HFF-Myc (cell line): ENCODE results near the gene SNRNP48.

Source experiments
- DNase-seq: peaks from one replicate; pipeline ENCODE4 v3.0.0-alpha.2; 2011; ENCODE audit warnings: low read depth; ENCODE audit errors: extremely low read depth
- H3K4me3 ChIP-seq: replicated peaks from 2 replicates; pipeline ENCODE4 v1.5.1; 2011; ENCODE audit warnings: low read depth, mild to moderate bottlenecking, control low read depth, low read length
- TF ChIP-seq, protein P1 (sequence below): IDR thresholded peaks from 2 replicates; pipeline ENCODE4 v1.5.1; 2012; ENCODE audit warnings: mild to moderate bottlenecking, low read depth, low read length, control low read depth; ENCODE audit errors: missing control alignments

Gene SNRNP48

DNA sequence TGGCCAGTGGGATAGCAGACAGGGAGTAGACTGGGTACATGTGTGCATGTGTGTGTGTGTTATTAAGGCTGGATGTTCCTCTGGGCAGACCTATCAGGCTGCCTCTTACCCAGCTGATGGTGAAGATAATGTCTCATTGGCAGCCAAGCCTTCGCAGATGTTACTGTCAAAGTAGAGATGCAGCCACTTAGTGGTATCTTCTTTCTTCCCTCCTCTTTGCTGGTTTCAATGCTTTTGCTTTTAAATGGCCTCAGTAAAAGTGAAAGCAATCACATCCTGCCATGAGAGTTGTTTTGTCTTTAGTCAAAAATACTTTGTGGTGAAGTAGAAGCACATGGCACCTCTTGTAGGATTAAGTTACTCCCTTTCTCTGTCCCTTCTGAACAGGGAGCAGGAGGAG is 57.5 kb downstream of the SNRNP48 start:
- H3K4me3 ChIP-seq = no peak overlapping the region
- TF ChIP-seq, protein P1, sequence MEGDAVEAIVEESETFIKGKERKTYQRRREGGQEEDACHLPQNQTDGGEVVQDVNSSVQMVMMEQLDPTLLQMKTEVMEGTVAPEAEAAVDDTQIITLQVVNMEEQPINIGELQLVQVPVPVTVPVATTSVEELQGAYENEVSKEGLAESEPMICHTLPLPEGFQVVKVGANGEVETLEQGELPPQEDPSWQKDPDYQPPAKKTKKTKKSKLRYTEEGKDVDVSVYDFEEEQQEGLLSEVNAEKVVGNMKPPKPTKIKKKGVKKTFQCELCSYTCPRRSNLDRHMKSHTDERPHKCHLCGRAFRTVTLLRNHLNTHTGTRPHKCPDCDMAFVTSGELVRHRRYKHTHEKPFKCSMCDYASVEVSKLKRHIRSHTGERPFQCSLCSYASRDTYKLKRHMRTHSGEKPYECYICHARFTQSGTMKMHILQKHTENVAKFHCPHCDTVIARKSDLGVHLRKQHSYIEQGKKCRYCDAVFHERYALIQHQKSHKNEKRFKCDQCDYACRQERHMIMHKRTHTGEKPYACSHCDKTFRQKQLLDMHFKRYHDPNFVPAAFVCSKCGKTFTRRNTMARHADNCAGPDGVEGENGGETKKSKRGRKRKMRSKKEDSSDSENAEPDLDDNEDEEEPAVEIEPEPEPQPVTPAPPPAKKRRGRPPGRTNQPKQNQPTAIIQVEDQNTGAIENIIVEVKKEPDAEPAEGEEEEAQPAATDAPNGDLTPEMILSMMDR = no peak
- no peak for DNase-seq

DNA sequence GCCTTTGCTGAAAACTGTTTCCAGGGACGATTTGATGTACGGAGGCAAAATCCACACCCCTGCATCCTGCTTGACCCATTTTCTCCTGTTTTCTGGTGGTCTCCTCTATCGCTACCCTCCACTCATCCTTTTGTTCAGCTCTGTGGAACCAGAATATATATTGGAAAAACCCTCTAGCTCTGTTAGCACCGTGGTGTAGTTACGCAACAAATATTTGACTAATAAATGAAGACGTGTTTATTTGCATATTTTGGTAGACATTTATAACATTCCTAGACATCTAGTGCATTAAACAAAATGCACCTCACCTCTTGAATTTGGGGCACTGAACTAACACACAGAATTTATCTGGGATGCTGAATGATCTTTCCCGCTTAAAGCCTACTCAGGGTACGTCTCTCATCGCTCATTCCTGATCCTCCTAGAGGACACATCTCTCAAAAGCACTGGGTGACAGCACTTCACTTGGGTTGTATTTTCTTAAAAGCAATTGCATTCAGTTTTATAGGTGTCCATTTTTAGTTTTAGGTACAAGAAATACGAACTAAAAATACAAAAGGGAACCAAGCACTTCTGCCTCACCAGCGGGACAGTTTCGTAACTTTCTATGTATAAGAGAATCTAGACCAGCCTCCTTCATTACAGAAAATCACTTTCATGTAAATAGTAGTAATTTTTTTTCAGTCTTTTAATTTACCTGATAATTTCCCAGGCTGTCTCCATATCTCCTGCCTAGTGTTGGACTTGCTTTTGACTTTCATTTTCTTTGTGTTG is 59.2 kb downstream of the SNRNP48 start:
- DNase-seq = no peak
- H3K4me3 ChIP-seq = no peak overlapping the region
- TF ChIP-seq, protein P1 = no peak

DNA sequence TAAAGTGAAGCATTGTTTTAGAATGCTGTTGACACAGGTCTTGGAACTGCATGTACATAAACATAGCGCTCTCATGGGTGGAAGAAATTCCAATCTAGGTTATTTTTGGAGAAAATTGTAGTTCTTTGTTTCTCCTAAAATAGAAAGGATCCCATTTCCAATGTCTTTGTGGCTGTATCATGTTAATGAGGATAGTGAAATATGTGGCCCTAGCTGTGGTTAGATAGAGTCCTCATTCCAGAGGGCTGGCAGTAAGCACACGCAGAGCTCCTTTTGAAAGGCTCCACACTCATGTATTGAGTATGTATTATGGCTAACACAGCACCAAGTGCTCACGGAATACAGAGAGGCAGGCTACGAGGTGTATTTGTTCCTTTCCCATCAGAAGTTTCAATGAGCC is 60.9 kb downstream of the SNRNP48 start:
- TF ChIP-seq, protein P1 = no peak
- no peak for DNase-seq
- no peak overlapping the region for H3K4me3 ChIP-seq

DNA sequence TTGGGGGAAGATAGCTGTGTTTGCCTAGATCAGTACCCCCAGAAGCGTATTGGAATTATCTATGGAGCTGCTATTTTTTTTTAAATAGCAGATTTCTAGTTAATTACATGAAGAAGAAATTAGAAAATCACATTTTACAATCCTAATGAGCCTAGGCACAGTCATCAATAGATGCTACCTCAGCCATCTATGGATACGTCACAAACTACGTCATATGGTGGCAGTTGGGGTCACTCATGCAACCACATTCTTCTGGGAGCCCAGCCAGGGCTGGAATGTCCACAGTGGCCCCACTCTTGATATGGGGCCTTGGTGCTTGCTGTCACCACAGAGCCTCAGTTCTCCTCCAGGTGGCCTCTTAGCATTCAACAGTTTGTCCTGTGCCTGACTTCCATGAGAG is 63.0 kb downstream of the SNRNP48 start:
- no peak for DNase-seq
- TF ChIP-seq, protein P1 = no peak
- no peak overlapping the region for H3K4me3 ChIP-seq

DNA sequence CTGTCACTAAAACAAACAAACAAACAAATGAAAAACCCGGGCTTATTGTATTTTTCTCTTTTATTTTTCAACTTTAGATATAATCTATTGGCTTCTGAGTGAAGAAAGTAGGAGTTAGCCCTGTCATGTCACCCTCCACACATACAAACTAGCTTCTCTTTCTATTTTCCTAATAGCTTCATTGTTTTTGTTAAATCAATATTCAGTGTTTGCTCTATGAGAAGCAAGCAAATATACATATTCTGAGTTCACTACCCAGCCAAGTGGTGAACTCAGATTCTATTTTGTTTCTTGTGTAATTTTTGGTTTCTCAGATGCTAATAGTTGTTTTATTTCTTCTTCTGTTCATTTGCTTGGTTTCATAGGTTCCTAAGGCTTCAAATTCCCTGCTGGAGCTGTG is 66.4 kb downstream of the SNRNP48 start:
- H3K4me3 ChIP-seq = no peak overlapping the region
- no peak for DNase-seq
- TF ChIP-seq, protein P1 = no peak

DNA sequence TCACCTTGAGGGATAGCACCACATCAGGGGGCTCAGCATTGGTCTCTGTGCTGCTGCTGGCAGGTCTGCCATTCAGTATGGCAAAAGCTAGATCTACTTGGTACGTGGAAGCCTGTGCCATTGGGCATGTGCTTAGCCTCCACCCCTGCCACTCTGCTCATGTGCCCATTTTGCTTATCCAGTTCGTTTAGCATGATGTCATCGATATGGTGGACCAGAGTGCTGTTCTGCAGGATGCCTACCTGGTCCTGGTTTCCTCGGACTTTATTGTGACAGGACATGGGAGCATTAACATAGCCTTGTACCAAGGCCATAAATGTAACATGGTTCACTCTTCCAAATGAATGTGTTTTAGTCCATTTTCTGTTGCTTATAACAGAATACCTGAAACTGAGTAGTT is 68.5 kb downstream of the SNRNP48 start:
- TF ChIP-seq, protein P1 = no peak
- no peak for DNase-seq
- H3K4me3 ChIP-seq = no peak overlapping the region

DNA sequence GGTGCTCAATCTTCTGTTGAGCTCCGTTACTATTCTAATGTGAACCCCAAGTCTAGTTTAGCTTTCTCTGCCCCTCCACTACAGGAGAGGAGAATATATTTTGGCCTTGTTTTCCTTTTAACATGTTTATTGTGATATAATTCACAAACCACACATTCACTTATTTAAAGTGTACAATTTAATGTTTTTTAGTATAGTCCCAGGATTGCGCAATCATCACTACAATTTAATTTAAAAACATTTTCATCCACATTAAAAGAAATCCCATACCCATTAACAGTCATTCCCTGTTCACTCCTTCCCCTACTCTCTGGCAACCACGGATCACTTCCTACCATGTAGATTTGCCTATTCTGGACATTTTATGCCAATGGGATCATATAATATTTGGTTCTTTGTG is 71.4 kb downstream of the SNRNP48 start:
- no peak for DNase-seq
- TF ChIP-seq, protein P1 = no peak
- no peak overlapping the region for H3K4me3 ChIP-seq
